A673 (cell line): ENCODE measurements around the gene RAPGEF5. TPM values are rescaled to one million over a fixed set of nuclear protein-coding genes. Genes with fewer than 3 reads are reported as not detected.
"Not testable (repeated sequence)": the region's sequence is repeated elsewhere in the genome, so short reads cannot be mapped to it uniquely, and the experiment has no call there.

Experiments
- BruUV-seq: library from RNA; stranded (reverse); fragments of 400-500 nt; replicated peaks from 2 replicates; lab custom pipeline; 2021; lab: Mats Ljungman, UMichigan
- CTCF ChIA-PET: fragments of 300-600 bp; sonication (Branson Sonifier 250); formaldehyde crosslinking; loops from one replicate; lab custom pipeline; 2022; ENCODE audit warnings: antibody characterized with exemption; lab: Charles Lee
- POLR2A ChIA-PET: fragments of 300-600 bp; sonication (Branson Sonifier 250); formaldehyde crosslinking; loops from one replicate; lab custom pipeline; 2022; ENCODE audit warnings: antibody characterized with exemption; ENCODE audit not compliant: low non-redundant PET; lab: Charles Lee
- DNase-seq: peaks from one replicate; pipeline ENCODE4 v3.0.0-alpha.2; 2015; ENCODE audit warnings: low spot score
- H3K27ac ChIP-seq: fragments of 200-600 bp; sonication (generic); 2 replicates; pipeline ENCODE4 v1.5.1; 2016; ENCODE audit warnings: mixed run types, low read depth, mild to moderate bottlenecking, mixed read lengths, antibody characterized with exemption, low read length; ENCODE audit not compliant: poor library complexity, severe bottlenecking
- H3K27me3 ChIP-seq: fragments of 200-600 bp; sonication (generic); replicated peaks from 2 replicates; pipeline ENCODE4 v1.6.1; 2017; ENCODE audit warnings: mixed run types, low read depth, mild to moderate bottlenecking, mixed read lengths, antibody characterized with exemption, low read length; ENCODE audit not compliant: insufficient read depth, poor library complexity
- H3K36me3 ChIP-seq: fragments of 200-600 bp; sonication (generic); 2 replicates; pipeline ENCODE4 v1.6.1; 2016; ENCODE audit warnings: mixed run types, mild to moderate bottlenecking, mixed read lengths, antibody characterized with exemption, low read length; ENCODE audit not compliant: insufficient read depth, poor library complexity, severe bottlenecking
- H3K4me1 ChIP-seq: fragments of 200-600 bp; sonication (generic); 2 replicates; pipeline ENCODE4 v1.6.1; 2017; ENCODE audit warnings: mixed run types, mild to moderate bottlenecking, mixed read lengths, antibody characterized with exemption, low read length; ENCODE audit not compliant: insufficient read depth, poor library complexity, severe bottlenecking
- H3K4me3 ChIP-seq: fragments of 200-600 bp; sonication (generic); 2 replicates; pipeline ENCODE4 v1.5.1; 2016; ENCODE audit warnings: low read depth, mixed run types, mild to moderate bottlenecking, mixed read lengths, low read length; ENCODE audit not compliant: poor library complexity, severe bottlenecking
- H3K9me3 ChIP-seq: fragments of 200-600 bp; sonication (generic); 2 replicates; pipeline ENCODE4 v1.6.1; 2016; ENCODE audit warnings: mixed run types, low read depth, mild to moderate bottlenecking, mixed read lengths, antibody characterized with exemption, low read length; ENCODE audit not compliant: poor library complexity, severe bottlenecking
- EZH2 ChIP-seq: fragments of 200-600 bp; sonication (generic); IDR thresholded peaks from 2 replicates; pipeline ENCODE4 v1.6.1; 2017; ENCODE audit warnings: borderline replicate concordance, low read depth, mild to moderate bottlenecking, mixed read lengths, antibody characterized with exemption, low read length; ENCODE audit not compliant: poor library complexity, severe bottlenecking
- intact Hi-C: fragments of 100-400 bp; cut with micrococcal nuclease; formaldehyde crosslinking; loops from one replicate; pipeline ENCODE4 v1.10.0; 2022; ENCODE audit not compliant: unreplicated experiment
- total RNA-seq: library from RNA; stranded (reverse); gene quantifications from 2 replicates; pipeline ENCODE4 v1.2.3, GENCODE V29; 2021
- TF ChIP-seq, protein P1 (sequence below): fragments of 300-800, 200-600 bp; sonication (generic); conservative IDR thresholded peaks from 2 replicates; pipeline ENCODE4 v1.5.1; 2017; ENCODE audit warnings: low read depth, mild to moderate bottlenecking, antibody characterized with exemption, low read length, moderate library complexity, mixed read lengths

Gene RAPGEF5
- total RNA-seq, 1 experiment from 2014 or later = 10.7 TPM

DNA sequence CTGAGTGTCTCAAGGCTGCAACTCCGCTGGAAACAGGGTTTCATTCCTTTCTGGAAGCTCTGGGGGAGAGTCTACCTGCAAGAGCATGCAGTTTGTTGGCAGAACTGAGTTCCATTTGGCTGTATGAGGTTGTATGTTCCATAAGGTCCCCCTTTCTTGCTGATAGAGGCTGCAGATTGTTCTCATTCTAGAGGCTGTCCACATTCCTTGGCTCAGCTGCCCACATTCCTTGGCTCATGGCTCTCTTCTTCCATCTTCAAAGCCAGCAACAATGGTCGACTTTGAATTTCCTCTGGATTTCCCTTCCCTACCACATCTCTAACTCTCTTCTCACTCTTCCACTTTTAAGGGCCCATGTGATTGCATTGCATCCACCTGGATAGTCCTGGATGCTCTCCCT, 264.0 kb downstream of the RAPGEF5 start:
- H3K4me1 ChIP-seq = peaks cover 28% of the 10 kb centered on the region
- H3K27ac ChIP-seq = no peak overlapping the region
- intact Hi-C loops = no loop called here
- no TSS peak for BruUV-seq
- H3K9me3 ChIP-seq = no peaks in the 10 kb centered on the region
- no peak overlapping the region for H3K4me3 ChIP-seq
- no peaks in the 10 kb centered on the region for H3K27me3 ChIP-seq
- CTCF ChIA-PET = no interaction called here
- TF ChIP-seq, protein P1, sequence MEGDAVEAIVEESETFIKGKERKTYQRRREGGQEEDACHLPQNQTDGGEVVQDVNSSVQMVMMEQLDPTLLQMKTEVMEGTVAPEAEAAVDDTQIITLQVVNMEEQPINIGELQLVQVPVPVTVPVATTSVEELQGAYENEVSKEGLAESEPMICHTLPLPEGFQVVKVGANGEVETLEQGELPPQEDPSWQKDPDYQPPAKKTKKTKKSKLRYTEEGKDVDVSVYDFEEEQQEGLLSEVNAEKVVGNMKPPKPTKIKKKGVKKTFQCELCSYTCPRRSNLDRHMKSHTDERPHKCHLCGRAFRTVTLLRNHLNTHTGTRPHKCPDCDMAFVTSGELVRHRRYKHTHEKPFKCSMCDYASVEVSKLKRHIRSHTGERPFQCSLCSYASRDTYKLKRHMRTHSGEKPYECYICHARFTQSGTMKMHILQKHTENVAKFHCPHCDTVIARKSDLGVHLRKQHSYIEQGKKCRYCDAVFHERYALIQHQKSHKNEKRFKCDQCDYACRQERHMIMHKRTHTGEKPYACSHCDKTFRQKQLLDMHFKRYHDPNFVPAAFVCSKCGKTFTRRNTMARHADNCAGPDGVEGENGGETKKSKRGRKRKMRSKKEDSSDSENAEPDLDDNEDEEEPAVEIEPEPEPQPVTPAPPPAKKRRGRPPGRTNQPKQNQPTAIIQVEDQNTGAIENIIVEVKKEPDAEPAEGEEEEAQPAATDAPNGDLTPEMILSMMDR = no peak
- no peak for TF ChIP-seq EZH2
- POLR2A ChIA-PET = no interaction called here
- no peak for DNase-seq
- no peaks in the 10 kb centered on the region for H3K36me3 ChIP-seq

DNA sequence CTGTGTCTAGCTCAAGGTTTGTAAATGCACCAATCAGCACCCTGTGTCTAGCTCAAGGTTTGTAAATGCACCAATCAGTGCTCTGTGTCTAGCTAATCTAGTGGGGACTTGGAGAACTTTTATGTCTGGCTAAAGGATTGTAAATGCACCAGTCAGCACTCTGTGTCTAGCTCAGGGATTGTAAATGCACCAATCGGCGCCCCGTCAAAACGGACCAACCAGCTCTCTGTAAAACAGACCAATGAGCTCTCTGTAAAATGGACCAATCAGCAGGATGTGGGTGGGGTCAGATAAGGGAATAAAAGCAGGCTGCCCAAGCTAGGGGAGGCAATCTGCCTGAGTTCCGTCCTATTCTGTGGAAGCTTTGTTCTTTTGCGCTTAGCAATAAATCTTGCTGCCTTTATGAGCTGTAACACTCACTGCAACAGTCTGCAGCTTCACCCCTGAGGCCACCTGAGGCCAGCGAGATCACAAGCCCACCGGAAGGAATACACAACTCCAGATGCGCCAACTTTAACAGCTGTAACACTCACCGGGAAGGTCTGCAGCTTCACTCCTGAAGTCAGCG, 265.9 kb downstream of the RAPGEF5 start:
- peaks cover 24% of the 10 kb centered on the region for H3K4me1 ChIP-seq
- CTCF ChIA-PET = interaction anchor here (1.0 kb wide), 1 partner anchor 19 kb away, joined by 3 read pairs; no protein-coding TSS in a partner anchor
- DNase-seq, H3K27me3 ChIP-seq, H3K27ac ChIP-seq, intact Hi-C loops, H3K9me3 ChIP-seq, BruUV-seq, H3K4me3 ChIP-seq, H3K36me3 ChIP-seq, POLR2A ChIA-PET: not testable (repeated sequence)

DNA sequence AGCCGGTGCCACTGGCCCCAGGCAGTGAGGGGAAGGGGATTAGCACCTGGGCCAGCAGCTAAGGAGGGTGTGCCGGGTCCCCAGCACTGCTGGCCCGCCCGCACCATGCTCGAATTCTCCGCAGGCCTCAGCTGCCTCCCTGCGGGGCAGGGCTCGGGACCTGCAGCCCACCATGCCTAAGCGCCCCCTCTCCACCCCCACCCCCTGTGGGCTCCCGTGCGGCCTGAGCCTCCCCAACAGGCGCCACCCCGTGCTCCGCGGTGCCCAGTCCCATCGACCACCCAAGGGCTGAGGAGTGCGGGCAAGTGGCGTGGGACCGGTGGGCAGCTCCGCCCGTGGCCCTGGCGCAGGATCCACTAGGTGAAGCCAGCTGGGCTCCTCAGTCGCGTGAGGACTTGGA, 266.4 kb downstream of the RAPGEF5 start:
- ChIA-PET POLR2A (no interaction called here), CTCF (interaction anchor here (1.0 kb wide), 1 partner anchor 19 kb away, joined by 3 read pairs; no protein-coding TSS in a partner anchor)
- intact Hi-C loops = no loop called here
- H3K4me3 ChIP-seq = no peak overlapping the region
- no peaks in the 10 kb centered on the region for H3K36me3 ChIP-seq
- DNase-seq = no peak
- H3K4me1 ChIP-seq = peaks cover 24% of the 10 kb centered on the region
- TF ChIP-seq, protein P1 = no peak
- TF ChIP-seq EZH2 = no peak
- H3K9me3 ChIP-seq = no peaks in the 10 kb centered on the region
- BruUV-seq = no TSS peak
- no peaks in the 10 kb centered on the region for H3K27me3 ChIP-seq
- no peak overlapping the region for H3K27ac ChIP-seq

DNA sequence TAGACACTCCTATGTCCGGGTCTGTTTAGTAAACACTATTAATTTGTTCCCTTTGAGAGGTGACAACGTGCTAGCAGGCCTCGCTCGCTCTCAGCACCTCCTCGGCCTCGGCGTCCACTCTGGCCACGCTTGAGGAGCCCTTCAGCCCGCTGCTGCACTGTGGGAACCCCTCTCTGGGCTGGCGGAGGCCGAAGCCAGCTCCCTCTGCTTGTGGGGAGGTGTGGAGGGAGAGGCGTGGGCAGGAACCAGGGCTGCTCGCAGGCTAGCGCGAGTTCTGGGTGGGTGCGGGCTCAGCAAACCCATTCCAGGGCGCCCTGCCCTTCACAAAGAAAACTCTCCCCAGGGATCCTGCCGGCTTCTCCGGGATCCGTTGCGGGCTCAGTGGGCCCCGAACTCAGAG, 266.8 kb downstream of the RAPGEF5 start:
- TF ChIP-seq EZH2 = no peak
- TF ChIP-seq, protein P1 = no peak
- Histone ChIP-seq H3K9me3 (no peaks in the 10 kb centered on the region), H3K36me3 (no peaks in the 10 kb centered on the region), H3K4me1 (peaks cover 21% of the 10 kb centered on the region), H3K27me3 (no peaks in the 10 kb centered on the region), H3K27ac (no peak overlapping the region), H3K4me3 (no peak overlapping the region)
- no TSS peak for BruUV-seq
- CTCF ChIA-PET = no interaction called here
- DNase-seq = no peak
- intact Hi-C loops = no loop called here
- POLR2A ChIA-PET = no interaction called here
